OCI-LY1 (cell line): Measurements from ENCODE around the gene IL5.

ENCODE experiments used
- EZH2 ChIP-seq: fragments of 200-600 bp; sonication (generic), shearing (Covaris generic); IDR thresholded peaks from 2 replicates; pipeline ENCODE4 v1.8.0; 2017; ENCODE audit warnings: borderline replicate concordance, mixed run types, mild to moderate bottlenecking, antibody characterized with exemption, low read length, moderate library complexity, mixed read lengths
- TF ChIP-seq, protein P1 (sequence below): fragments of 200-600 bp; sonication (generic), shearing (Covaris generic); IDR thresholded peaks from 2 replicates; pipeline ENCODE4 v1.5.1; 2017; ENCODE audit warnings: mild to moderate bottlenecking, antibody characterized with exemption, low read length, moderate library complexity, mixed read lengths

DNA sequence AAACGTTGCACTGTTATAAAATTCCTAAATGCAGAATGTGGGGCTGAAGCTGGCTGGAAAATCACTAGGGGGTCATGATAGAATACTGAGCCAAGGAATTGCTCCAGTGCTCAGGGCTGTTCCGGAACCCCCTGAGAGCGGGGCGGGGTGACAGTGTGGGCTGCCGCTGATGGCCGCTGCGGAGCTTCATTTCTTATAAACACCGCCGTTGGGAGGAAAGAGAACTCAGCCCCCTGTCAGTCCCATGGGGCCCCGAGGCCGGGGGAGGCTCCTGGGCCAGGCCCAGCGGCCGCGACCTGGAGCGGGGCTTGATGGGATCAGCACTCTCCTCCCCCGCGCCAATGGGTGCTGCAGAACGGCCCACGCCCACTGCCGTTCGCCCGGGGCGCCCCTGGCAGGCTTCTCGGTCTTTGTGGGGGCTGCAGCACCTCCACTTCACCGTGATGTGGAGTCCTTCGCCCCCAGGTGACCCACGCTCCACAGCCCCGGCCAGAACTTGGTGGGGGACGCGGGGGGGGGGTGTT, 47.6 kb downstream of the IL5 start:
- TF ChIP-seq, protein P1, sequence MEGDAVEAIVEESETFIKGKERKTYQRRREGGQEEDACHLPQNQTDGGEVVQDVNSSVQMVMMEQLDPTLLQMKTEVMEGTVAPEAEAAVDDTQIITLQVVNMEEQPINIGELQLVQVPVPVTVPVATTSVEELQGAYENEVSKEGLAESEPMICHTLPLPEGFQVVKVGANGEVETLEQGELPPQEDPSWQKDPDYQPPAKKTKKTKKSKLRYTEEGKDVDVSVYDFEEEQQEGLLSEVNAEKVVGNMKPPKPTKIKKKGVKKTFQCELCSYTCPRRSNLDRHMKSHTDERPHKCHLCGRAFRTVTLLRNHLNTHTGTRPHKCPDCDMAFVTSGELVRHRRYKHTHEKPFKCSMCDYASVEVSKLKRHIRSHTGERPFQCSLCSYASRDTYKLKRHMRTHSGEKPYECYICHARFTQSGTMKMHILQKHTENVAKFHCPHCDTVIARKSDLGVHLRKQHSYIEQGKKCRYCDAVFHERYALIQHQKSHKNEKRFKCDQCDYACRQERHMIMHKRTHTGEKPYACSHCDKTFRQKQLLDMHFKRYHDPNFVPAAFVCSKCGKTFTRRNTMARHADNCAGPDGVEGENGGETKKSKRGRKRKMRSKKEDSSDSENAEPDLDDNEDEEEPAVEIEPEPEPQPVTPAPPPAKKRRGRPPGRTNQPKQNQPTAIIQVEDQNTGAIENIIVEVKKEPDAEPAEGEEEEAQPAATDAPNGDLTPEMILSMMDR = peak; percentile 17; the same call in 1 of the 2 replicates
- no peak for TF ChIP-seq EZH2
